ENCODE data around the gene VAMP7.
A peak's percentile ranks its signal among the peaks of the same experiment; 100 is the strongest.
"Not testable (repeated sequence)": the region's sequence is repeated elsewhere in the genome, so short reads cannot be mapped to it uniquely, and the experiment has no call there.

Gene VAMP7, protein sequence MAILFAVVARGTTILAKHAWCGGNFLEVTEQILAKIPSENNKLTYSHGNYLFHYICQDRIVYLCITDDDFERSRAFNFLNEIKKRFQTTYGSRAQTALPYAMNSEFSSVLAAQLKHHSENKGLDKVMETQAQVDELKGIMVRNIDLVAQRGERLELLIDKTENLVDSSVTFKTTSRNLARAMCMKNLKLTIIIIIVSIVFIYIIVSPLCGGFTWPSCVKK

DNA sequence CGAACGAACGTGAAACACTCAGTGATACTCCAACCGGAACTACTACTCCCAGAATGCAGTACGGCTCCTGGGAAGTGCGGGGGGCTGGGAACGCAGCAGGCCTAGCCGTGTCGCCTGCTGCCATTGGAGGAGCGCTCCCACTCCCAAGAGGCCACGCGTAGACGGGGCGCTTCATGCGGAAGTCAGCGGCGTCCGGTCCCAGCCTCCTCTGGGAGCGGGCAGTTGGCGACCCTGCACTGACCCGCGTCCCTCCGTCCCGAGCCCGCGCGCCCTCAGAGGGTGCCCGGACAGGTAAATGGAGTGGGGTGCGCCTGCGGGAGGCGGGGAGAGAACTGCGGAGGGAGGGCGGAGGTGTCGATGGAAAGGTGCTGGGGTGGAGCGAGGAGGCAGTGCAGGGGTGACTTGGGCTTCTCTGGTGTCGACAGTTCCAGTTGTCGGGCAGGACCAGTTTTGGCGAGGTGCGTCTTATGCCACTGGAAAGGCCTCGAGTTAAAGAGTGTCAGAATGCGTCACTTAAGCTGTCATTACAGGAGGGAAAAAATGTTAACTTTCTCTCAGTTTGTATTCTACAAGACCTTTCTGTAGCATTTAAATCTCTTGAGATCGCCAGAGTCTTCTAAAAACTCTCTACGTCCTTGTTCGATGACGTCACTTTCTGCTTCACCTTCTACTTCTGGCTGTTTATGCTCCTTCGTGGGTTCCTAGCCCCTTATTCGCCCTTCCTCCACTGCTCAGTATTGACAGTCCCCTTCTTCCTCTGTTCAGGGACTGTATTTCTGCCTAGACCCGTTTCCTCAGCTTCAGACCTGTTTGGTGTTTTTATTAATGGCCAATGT lies at the start of gene VAMP7:
Gene VAMP7, plus strand, starts transcription at position 188 of the 836 bp plus-strand sequence. CDS start 8,122 bp downstream, outside the sequence.
- peak; percentile 28 for DNase-seq

GRCh38 chrX:155841232-155841631 lies 39.9 kb upstream of the VAMP7 start:
- DNase-seq, result no peak

- DNase-seq, result not testable (repeated sequence)
These were observed 29.4 kb upstream of the VAMP7 start for GRCh38 chrX:155851786-155852185.

GRCh38 chrX:155857561-155857960 lies 23.6 kb upstream of the VAMP7 start:
- DNase-seq, result no peak

DNA sequence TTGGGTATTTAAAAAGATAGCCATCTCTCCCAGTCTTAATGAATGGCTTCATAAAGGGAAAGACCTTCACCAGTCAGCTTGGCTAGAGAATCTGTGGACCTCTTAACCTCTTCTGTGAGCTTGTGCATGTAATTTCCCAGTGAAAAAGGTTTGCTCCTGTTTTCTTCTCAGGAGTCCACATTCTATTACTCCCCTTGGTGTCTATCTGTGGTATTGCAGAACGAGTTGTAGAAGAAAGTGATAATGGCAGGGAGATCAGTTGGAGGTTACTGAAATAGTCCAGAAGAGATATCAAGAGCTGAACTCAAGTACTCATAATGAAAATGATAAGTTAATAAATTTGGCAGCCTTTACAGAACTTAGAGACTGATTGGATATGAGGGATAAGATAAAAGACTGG lies 16.5 kb upstream of the VAMP7 start:
- DNase-seq, result no peak

DNA sequence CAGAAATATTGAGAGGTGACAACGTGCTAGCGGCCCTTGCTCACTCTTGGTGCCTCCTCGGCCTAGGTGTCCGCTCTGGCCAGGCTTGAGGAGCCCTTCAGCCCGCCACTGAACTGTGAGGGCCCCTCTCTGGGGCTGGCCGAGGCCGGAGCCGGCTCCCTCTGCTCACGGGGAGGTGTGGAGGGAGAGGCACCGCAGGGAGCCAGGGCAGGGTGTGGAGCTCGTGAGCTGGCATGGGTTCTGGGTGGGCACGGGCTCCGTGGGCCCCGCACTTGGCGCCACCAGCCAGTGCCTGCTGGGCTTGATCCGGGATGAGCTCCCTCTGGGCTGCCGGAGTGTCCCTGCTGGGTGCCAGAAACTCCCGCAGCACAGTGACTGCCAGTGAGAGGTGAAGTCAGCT lies 16.0 kb upstream of the VAMP7 start:
- DNase-seq, result no peak

DNA sequence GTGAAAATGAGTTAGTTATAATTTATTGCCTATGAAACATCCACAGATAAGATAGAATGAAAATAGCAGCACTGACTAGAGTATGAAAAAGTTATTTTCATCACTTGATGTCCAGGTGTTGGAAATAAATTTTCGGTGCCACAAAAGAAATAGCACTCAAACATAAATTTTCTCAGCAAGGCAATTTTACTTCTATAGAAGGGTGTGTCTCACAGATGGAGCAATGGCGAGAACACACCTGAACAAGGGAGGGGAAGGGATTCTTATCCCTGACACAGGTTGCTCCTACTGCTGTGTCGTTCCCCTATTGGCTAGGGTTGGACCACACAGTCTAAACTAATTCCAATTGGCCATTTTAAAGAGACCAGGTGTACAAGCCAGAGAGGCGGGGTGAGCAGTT lies 13.3 kb upstream of the VAMP7 start:
- DNase-seq, result no peak

DNA sequence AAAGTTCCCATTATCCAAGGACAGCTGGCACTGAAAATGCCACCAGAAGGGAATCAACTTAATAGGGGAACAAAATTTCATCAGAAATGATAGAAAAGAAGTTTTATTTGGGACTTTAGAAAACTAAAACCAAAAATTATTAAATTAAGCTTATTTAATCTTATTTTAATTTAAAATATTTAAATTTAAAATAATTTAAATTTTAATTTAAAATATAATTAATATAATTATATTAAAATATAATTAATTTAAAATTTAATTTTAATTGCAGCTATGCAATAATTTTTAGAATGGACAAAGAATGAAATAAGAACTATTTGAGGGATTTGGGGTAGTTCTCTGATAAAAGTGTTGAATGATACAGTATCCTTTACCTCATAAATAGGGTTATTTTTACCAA lies 10.2 kb upstream of the VAMP7 start:
- no peak for DNase-seq

DNA sequence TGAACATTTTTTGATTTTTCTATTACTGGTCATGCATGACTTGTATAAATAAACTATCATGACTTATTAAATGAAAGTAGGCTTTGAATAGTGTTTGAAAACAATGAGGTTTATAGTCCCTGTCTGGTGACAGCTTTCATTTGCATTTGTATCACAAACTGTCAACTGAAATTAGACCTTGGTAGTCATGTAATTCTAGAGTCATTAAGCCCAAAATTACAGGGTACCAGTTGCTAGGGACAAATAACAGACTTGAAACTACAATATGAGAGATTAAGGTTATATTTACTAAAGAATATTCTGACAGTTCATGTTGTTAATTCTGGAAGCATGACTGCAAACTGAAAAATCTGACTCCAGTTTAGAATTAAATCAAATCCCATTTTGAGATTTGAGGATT lies 9.2 kb upstream of the VAMP7 start:
- no peak for DNase-seq

- no peak for DNase-seq
These were observed 8.0 kb upstream of the VAMP7 start for GRCh38 chrX:155873188-155873587.

- no peak for DNase-seq
These were observed 6.4 kb upstream of the VAMP7 start for GRCh38 chrX:155874571-155875244.

DNA sequence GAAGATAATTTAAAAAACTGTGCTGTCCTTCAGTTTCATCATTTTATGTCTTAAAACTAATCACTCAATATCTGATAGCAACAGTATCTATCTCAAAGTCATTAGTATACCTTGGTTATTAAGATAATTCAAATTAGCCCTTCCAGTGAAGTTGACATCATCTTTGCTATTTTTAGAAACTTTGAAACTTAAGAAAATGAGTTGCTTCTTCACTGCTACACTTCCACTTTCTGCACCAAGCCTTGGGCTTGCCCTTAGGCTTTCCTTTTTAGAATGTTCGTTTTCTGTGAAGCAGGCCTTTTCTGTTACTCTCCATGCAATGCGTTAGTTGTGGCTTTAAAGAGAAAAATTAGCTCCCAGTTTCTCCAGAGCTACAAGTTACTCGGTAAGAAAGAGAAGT lies 4.4 kb upstream of the VAMP7 start:
- DNase-seq, result no peak

DNA sequence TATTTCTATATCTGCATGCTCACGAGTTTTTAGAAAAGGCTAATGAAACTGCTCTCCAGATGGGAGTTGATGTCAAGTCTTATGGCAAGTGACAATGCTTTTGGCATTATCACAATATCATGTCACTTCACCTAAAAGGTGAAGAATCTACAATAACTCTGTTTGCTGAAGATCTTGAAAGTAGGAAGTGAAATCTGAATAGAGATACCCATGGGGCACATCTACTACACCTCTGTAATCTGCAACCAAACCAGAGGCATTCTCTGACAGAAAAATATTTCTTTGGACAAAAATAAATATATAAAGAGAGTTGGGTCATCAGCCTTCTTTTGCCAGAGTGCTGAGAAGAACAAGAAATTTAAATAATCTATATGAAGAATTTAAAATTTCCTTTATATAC lies 3.9 kb upstream of the VAMP7 start:
- no peak for DNase-seq

- DNase-seq, result no peak
These were observed 473 bp upstream of the VAMP7 start for GRCh38 chrX:155880586-155881157.

- no peak for DNase-seq
These were observed 5.3 kb downstream of the VAMP7 start for GRCh38 chrX:155886409-155886808.

DNA sequence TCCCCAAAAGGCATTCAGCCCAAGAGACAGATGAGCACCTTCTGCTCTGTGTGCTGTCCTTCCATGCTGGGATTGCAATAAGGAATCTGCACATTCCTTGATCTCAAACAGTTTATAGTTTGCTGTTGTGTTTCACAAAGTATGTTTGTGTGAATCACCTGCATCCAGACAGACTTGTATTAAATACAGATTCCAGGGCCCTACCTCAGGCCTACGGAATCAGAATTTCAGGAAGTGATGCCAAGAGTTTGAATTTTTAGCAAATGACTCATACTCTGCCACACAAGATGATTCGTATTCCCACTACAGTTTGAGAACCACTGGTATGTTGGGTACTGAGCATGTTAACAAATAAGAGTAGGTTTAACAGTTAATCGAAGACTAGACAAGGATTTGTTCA lies 7.0 kb downstream of the VAMP7 start:
- DNase-seq, result no peak

- no peak for DNase-seq
These were observed 8.2 kb downstream of the VAMP7 start for GRCh38 chrX:155889328-155889727.

GRCh38 chrX:155891446-155892210 lies 10.5 kb downstream of the VAMP7 start:
- no peak for DNase-seq

GRCh38 chrX:155893521-155893920 lies 12.4 kb downstream of the VAMP7 start:
- no peak for DNase-seq

DNA sequence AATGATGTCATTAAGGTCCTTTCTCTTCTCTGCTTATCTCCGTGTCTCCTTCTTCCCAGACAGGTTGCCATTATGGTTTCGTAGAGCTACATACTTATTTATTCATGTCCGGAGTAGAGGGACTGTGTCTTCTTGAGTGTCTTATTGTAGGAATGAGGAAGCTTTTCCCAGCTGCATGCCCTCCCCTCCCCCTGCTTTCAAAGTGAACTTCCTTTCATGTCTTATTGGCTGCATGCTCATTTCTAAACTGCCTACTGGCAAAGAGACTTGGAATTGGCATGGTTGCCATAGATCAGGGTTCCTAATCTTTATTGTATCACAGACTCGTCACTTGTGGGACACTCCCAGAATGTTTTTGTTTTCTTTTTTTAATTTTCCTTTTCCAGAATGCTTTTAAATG lies 15.4 kb downstream of the VAMP7 start:
- DNase-seq, result no peak

- no peak for DNase-seq
These were observed 18.2 kb downstream of the VAMP7 start for GRCh38 chrX:155899366-155899765.

GRCh38 chrX:155900765-155901164 lies 19.6 kb downstream of the VAMP7 start:
- no peak for DNase-seq

- DNase-seq, result not testable (repeated sequence)
These were observed 26.5 kb downstream of the VAMP7 start for GRCh38 chrX:155907661-155908060.

Data from NCI-H2029 treated with DMSO at 0.1 percent for 48 hours (cell line).